Measurements from ENCODE around the gene IL3. TPM values are rescaled to one million over a fixed set of nuclear protein-coding genes. Genes with fewer than 3 reads are reported as not detected.

The IL3 gene
- polyA plus RNA-seq, 1 donor = not detected

- Histone ChIP-seq H3K4me3 (ENCODE audit: low read length) (no peak overlapping the region), H3K9me3 (ENCODE audit: control insufficient read depth, low read depth, low read length) (no peaks in the 10 kb centered on the region), H3K27me3 (ENCODE audit: control insufficient read depth, insufficient read depth, low read length) (no peaks in the 10 kb centered on the region), H3K4me1 (ENCODE audit: control insufficient read depth, insufficient read depth, low read length) (no peaks in the 10 kb centered on the region), H3K36me3 (ENCODE audit: control insufficient read depth, insufficient read depth, low read length) (no peaks in the 10 kb centered on the region), H3K27ac (ENCODE audit: low read length) (no peak overlapping the region)
- no CpG with 5 or more reads among the region's 2 CpGs for WGBS (ENCODE audit: insufficient coverage, low lambda C conversion rate)
- DNase-seq = no peak
Observed at GRCh38 chr5:132095077-132095410, 34.6 kb downstream of the IL3 start.

- DNase-seq = no peak
- H3K27ac ChIP-seq (ENCODE audit: low read length) = no peak overlapping the region
- WGBS (ENCODE audit: insufficient coverage, low lambda C conversion rate) = no CpG with 5 or more reads among the region's 6 CpGs
Observed at GRCh38 chr5:132095424-132095972, 35.0 kb downstream of the IL3 start.

GRCh38 chr5:132096904-132097303, 36.4 kb downstream of the IL3 start:
- WGBS (ENCODE audit: insufficient coverage, low lambda C conversion rate) = no CpG with 5 or more reads among the region's 3 CpGs
- Histone ChIP-seq H3K36me3 (ENCODE audit: control insufficient read depth, insufficient read depth, low read length) (no peaks in the 10 kb centered on the region), H3K4me3 (ENCODE audit: low read length) (no peak overlapping the region), H3K27me3 (ENCODE audit: control insufficient read depth, insufficient read depth, low read length) (no peaks in the 10 kb centered on the region), H3K9me3 (ENCODE audit: control insufficient read depth, low read depth, low read length) (no peaks in the 10 kb centered on the region), H3K27ac (ENCODE audit: low read length) (no peak overlapping the region), H3K4me1 (ENCODE audit: control insufficient read depth, insufficient read depth, low read length) (no peaks in the 10 kb centered on the region)
- no peak for DNase-seq

More at GRCh38 chr5:132095424-132095972, 35.0 kb downstream of the IL3 start:
- no peaks in the 10 kb centered on the region for H3K4me1 ChIP-seq (ENCODE audit: control insufficient read depth, insufficient read depth, low read length)
- H3K27me3 ChIP-seq (ENCODE audit: control insufficient read depth, insufficient read depth, low read length) = no peaks in the 10 kb centered on the region
- no peak overlapping the region for H3K4me3 ChIP-seq (ENCODE audit: low read length)
- no peaks in the 10 kb centered on the region for H3K36me3 ChIP-seq (ENCODE audit: control insufficient read depth, insufficient read depth, low read length)
- no peaks in the 10 kb centered on the region for H3K9me3 ChIP-seq (ENCODE audit: control insufficient read depth, low read depth, low read length)

- DNase-seq = no peak
- no peak overlapping the region for H3K27ac ChIP-seq (ENCODE audit: low read length)
- H3K9me3 ChIP-seq (ENCODE audit: control insufficient read depth, low read depth, low read length) = no peaks in the 10 kb centered on the region
- WGBS (ENCODE audit: insufficient coverage, low lambda C conversion rate) = no CpG with 5 or more reads among the region's 5 CpGs
- no peaks in the 10 kb centered on the region for H3K36me3 ChIP-seq (ENCODE audit: control insufficient read depth, insufficient read depth, low read length)
- no peaks in the 10 kb centered on the region for H3K27me3 ChIP-seq (ENCODE audit: control insufficient read depth, insufficient read depth, low read length)
- H3K4me1 ChIP-seq (ENCODE audit: control insufficient read depth, insufficient read depth, low read length) = no peaks in the 10 kb centered on the region
- H3K4me3 ChIP-seq (ENCODE audit: low read length) = no peak overlapping the region
Observed at GRCh38 chr5:132098151-132098594, 37.7 kb downstream of the IL3 start.

GRCh38 chr5:132098621-132099020, 38.2 kb downstream of the IL3 start:
- Histone ChIP-seq H3K4me3 (ENCODE audit: low read length) (no peak overlapping the region), H3K27ac (ENCODE audit: low read length) (no peak overlapping the region), H3K9me3 (ENCODE audit: control insufficient read depth, low read depth, low read length) (no peaks in the 10 kb centered on the region), H3K4me1 (ENCODE audit: control insufficient read depth, insufficient read depth, low read length) (no peaks in the 10 kb centered on the region), H3K36me3 (ENCODE audit: control insufficient read depth, insufficient read depth, low read length) (no peaks in the 10 kb centered on the region), H3K27me3 (ENCODE audit: control insufficient read depth, insufficient read depth, low read length) (no peaks in the 10 kb centered on the region)
- no peak for DNase-seq

GRCh38 chr5:132099076-132099748, 38.8 kb downstream of the IL3 start:
- no CpG with 5 or more reads among the region's 5 CpGs for WGBS (ENCODE audit: insufficient coverage, low lambda C conversion rate)
- H3K4me1 ChIP-seq (ENCODE audit: control insufficient read depth, insufficient read depth, low read length) = no peaks in the 10 kb centered on the region

GRCh38 chr5:132099905-132100304, 39.5 kb downstream of the IL3 start:
- no peak for DNase-seq
- no peak overlapping the region for H3K27ac ChIP-seq (ENCODE audit: low read length)

More at GRCh38 chr5:132099076-132099748, 38.8 kb downstream of the IL3 start:
- Histone ChIP-seq H3K4me3 (ENCODE audit: low read length) (no peak overlapping the region), H3K27me3 (ENCODE audit: control insufficient read depth, insufficient read depth, low read length) (no peaks in the 10 kb centered on the region), H3K27ac (ENCODE audit: low read length) (no peak overlapping the region), H3K36me3 (ENCODE audit: control insufficient read depth, insufficient read depth, low read length) (no peaks in the 10 kb centered on the region), H3K9me3 (ENCODE audit: control insufficient read depth, low read depth, low read length) (no peaks in the 10 kb centered on the region)
- no peak for DNase-seq

GRCh38 chr5:132100672-132101261, 40.3 kb downstream of the IL3 start:
- no peak for DNase-seq
- Histone ChIP-seq H3K27me3 (ENCODE audit: control insufficient read depth, insufficient read depth, low read length) (no peaks in the 10 kb centered on the region), H3K4me1 (ENCODE audit: control insufficient read depth, insufficient read depth, low read length) (no peaks in the 10 kb centered on the region), H3K9me3 (ENCODE audit: control insufficient read depth, low read depth, low read length) (no peaks in the 10 kb centered on the region), H3K27ac (ENCODE audit: low read length) (no peak overlapping the region), H3K36me3 (ENCODE audit: control insufficient read depth, insufficient read depth, low read length) (no peaks in the 10 kb centered on the region), H3K4me3 (ENCODE audit: low read length) (no peak overlapping the region)
- WGBS (ENCODE audit: insufficient coverage, low lambda C conversion rate) = no CpG with 5 or more reads among the region's 8 CpGs

More at GRCh38 chr5:132099905-132100304, 39.5 kb downstream of the IL3 start:
- no peaks in the 10 kb centered on the region for H3K27me3 ChIP-seq (ENCODE audit: control insufficient read depth, insufficient read depth, low read length)
- no peaks in the 10 kb centered on the region for H3K9me3 ChIP-seq (ENCODE audit: control insufficient read depth, low read depth, low read length)
- WGBS (ENCODE audit: insufficient coverage, low lambda C conversion rate) = 100% methylated on average over 2 of the region's 3 CpGs
- no peak overlapping the region for H3K4me3 ChIP-seq (ENCODE audit: low read length)
- H3K4me1 ChIP-seq (ENCODE audit: control insufficient read depth, insufficient read depth, low read length) = no peaks in the 10 kb centered on the region
- H3K36me3 ChIP-seq (ENCODE audit: control insufficient read depth, insufficient read depth, low read length) = no peaks in the 10 kb centered on the region

GRCh38 chr5:132101385-132101880, 41.0 kb downstream of the IL3 start:
- DNase-seq = no peak
- no peaks in the 10 kb centered on the region for H3K9me3 ChIP-seq (ENCODE audit: control insufficient read depth, low read depth, low read length)
- no peak overlapping the region for H3K4me3 ChIP-seq (ENCODE audit: low read length)
- H3K27me3 ChIP-seq (ENCODE audit: control insufficient read depth, insufficient read depth, low read length) = no peaks in the 10 kb centered on the region
- H3K27ac ChIP-seq (ENCODE audit: low read length) = no peak overlapping the region
- H3K4me1 ChIP-seq (ENCODE audit: control insufficient read depth, insufficient read depth, low read length) = no peaks in the 10 kb centered on the region
- no CpG with 5 or more reads among the region's 6 CpGs for WGBS (ENCODE audit: insufficient coverage, low lambda C conversion rate)
- no peaks in the 10 kb centered on the region for H3K36me3 ChIP-seq (ENCODE audit: control insufficient read depth, insufficient read depth, low read length)

- no peaks in the 10 kb centered on the region for H3K4me1 ChIP-seq (ENCODE audit: control insufficient read depth, insufficient read depth, low read length)
- DNase-seq = no peak
- no peaks in the 10 kb centered on the region for H3K36me3 ChIP-seq (ENCODE audit: control insufficient read depth, insufficient read depth, low read length)
- H3K4me3 ChIP-seq (ENCODE audit: low read length) = no peak overlapping the region
- H3K27me3 ChIP-seq (ENCODE audit: control insufficient read depth, insufficient read depth, low read length) = no peaks in the 10 kb centered on the region
- H3K27ac ChIP-seq (ENCODE audit: low read length) = no peak overlapping the region
- WGBS (ENCODE audit: insufficient coverage, low lambda C conversion rate) = no CpG with 5 or more reads among the region's 5 CpGs
- no peaks in the 10 kb centered on the region for H3K9me3 ChIP-seq (ENCODE audit: control insufficient read depth, low read depth, low read length)
Observed at GRCh38 chr5:132102101-132102701, 41.7 kb downstream of the IL3 start.
